DND-41 (cell line): ENCODE measurements around the gene SPTLC2.

ENCODE experiments used
- ATAC-seq: fragments of 200-7000 bp; cut with Tn5 transposase; 3 replicates; pipeline ENCODE4 v1.9.1; 2021; ENCODE audit warnings: low read depth; ENCODE audit not compliant: insufficient read depth
- DNase-seq: peaks from one replicate; pipeline ENCODE4 v3.0.0-alpha.2; 2020
- H2AFZ ChIP-seq: 2 replicates; pipeline ENCODE4 v1.6.0; 2012; ENCODE audit warnings: low read depth, low read length
- H3K27ac ChIP-seq: 2 replicates; pipeline ENCODE4 v1.5.1; 2012; ENCODE audit warnings: low read length, inconsistent platforms
- H3K27me3 ChIP-seq: fragments of 200-600 bp; sonication (generic); 2 replicates; pipeline ENCODE4 v1.6.0; 2012; ENCODE audit warnings: low read length, mild to moderate bottlenecking, inconsistent platforms; ENCODE audit not compliant: insufficient read depth, poor library complexity
- H3K36me3 ChIP-seq: 2 replicates; pipeline ENCODE4 v1.5.1; 2012; ENCODE audit warnings: low read length, inconsistent platforms; ENCODE audit not compliant: insufficient read depth
- H3K4me1 ChIP-seq: 2 replicates; pipeline ENCODE4 v1.5.1; 2012; ENCODE audit warnings: mild to moderate bottlenecking, low read length; ENCODE audit not compliant: insufficient read depth
- H3K4me2 ChIP-seq: 2 replicates; pipeline ENCODE4 v1.6.0; 2012; ENCODE audit warnings: mild to moderate bottlenecking, moderate library complexity, low read length, inconsistent platforms; ENCODE audit not compliant: insufficient read depth
- H3K4me3 ChIP-seq, 2 experiments: fragments of 200-600 bp in 1 of 2; shearing (Covaris generic) in 1 of 2; 2 replicates each; pipeline ENCODE4 v1.5.1; 2012 to 2016; ENCODE audit warnings: inconsistent platforms in 2 of 2, low read length in 2 of 2, mild to moderate bottlenecking in 2 of 2, low read depth in 1 of 2, moderate library complexity in 1 of 2
- H3K79me2 ChIP-seq: 2 replicates; pipeline ENCODE4 v1.6.0; 2012; ENCODE audit warnings: low read length, inconsistent platforms; ENCODE audit not compliant: insufficient read depth
- H3K9ac ChIP-seq: 2 replicates; pipeline ENCODE4 v1.6.0; 2012; ENCODE audit warnings: low read depth, mild to moderate bottlenecking, inconsistent platforms, low read length, moderate library complexity
- H3K9me3 ChIP-seq: 2 replicates; pipeline ENCODE4 v1.5.1; 2012; ENCODE audit warnings: low read length, moderate library complexity, mild to moderate bottlenecking, inconsistent platforms; ENCODE audit not compliant: insufficient read depth, severe bottlenecking
- H4K20me1 ChIP-seq: 2 replicates; pipeline ENCODE4 v1.6.0; 2012; ENCODE audit warnings: low read length; ENCODE audit not compliant: insufficient read depth
- EZH2 ChIP-seq: IDR thresholded peaks from 3 replicates; pipeline ENCODE4 v1.6.1; 2012; ENCODE audit warnings: borderline replicate concordance, low read depth, mild to moderate bottlenecking, moderate library complexity, low read length, inconsistent platforms; ENCODE audit not compliant: severe bottlenecking
- TF ChIP-seq, protein P1 (sequence below): IDR thresholded peaks from 2 replicates; pipeline ENCODE4 v1.5.1; 2012; ENCODE audit warnings: borderline replicate concordance, low read length, moderate library complexity, mild to moderate bottlenecking; ENCODE audit not compliant: poor library complexity, severe bottlenecking; ENCODE audit errors: extremely low read depth

SPTLC2 gene

DNA sequence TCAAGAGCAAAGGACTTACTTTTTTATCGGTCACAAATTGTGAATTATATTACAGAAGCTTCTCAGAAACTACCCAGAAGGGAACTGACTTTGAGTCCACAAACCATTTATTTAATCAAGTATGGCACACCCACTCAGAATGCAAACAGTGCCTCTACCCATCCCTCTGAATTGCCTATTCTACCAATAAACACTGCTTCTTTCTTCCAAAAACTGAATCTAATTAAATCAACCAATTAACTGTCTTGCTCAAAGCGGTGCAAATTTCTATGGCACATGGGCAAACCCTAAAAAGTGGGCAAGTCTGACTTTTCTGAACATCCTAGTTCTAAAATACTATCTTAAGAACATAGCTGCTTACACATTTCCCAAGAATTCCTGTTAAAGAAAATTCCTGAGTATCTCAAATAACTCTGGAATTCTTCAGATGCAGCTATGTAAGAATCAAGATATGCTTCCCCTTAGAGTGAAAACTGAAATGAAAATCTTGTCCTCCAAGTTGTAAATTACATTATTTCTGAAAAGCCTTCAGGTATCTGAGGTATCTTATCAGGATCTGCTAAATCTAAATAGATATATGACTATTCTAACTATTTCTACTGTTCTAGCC lies 4.3 kb downstream of the SPTLC2 start:
- no peak overlapping the region for H3K9ac ChIP-seq
- no peaks in the 10 kb centered on the region; the same call in 1 of the 2 replicates for H4K20me1 ChIP-seq
- H3K9me3 ChIP-seq = no peaks in the 10 kb centered on the region
- peaks cover 4% of the 10 kb centered on the region; the same call in 1 of the 2 replicates for H3K36me3 ChIP-seq
- no peak for ATAC-seq
- no peak overlapping the region for H2AFZ ChIP-seq
- TF ChIP-seq, protein P1, sequence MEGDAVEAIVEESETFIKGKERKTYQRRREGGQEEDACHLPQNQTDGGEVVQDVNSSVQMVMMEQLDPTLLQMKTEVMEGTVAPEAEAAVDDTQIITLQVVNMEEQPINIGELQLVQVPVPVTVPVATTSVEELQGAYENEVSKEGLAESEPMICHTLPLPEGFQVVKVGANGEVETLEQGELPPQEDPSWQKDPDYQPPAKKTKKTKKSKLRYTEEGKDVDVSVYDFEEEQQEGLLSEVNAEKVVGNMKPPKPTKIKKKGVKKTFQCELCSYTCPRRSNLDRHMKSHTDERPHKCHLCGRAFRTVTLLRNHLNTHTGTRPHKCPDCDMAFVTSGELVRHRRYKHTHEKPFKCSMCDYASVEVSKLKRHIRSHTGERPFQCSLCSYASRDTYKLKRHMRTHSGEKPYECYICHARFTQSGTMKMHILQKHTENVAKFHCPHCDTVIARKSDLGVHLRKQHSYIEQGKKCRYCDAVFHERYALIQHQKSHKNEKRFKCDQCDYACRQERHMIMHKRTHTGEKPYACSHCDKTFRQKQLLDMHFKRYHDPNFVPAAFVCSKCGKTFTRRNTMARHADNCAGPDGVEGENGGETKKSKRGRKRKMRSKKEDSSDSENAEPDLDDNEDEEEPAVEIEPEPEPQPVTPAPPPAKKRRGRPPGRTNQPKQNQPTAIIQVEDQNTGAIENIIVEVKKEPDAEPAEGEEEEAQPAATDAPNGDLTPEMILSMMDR = no peak
- no peak for TF ChIP-seq EZH2
- H3K4me2 ChIP-seq = no peak overlapping the region
- H3K27ac ChIP-seq = no peak overlapping the region
- H3K27me3 ChIP-seq = no peaks in the 10 kb centered on the region
- no peak for DNase-seq
- H3K79me2 ChIP-seq = peaks cover 68% of the 10 kb centered on the region
- H3K4me1 ChIP-seq = peaks cover 27% of the 10 kb centered on the region
- no peak overlapping the region for H3K4me3 ChIP-seq

DNA sequence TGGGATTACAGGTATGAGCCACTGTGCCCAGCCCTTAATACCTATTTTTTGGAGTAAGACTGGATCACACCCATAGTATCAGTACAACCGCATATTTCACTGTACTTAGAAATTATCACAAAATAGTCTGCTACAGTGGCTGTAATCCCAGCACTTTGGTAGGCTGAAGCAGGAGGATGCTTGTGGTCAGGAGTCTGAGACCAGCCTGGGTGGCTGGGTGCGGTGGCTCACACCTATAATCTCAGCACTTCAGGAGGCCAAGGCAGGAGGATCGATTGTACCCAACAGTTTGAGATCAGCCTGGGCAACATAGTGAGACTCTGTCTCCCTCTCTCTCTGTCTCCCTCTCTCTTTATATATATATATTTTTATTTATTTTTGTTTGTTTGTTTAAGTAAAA lies 5.9 kb downstream of the SPTLC2 start:
- Histone ChIP-seq H3K4me2 (no peak overlapping the region), H3K27ac (no peak overlapping the region), H3K9ac (no peak overlapping the region), H2AFZ (no peak overlapping the region), H3K79me2 (peaks cover 76% of the 10 kb centered on the region), H3K4me3 (no peak overlapping the region), H3K9me3 (no peaks in the 10 kb centered on the region), H3K27me3 (no peaks in the 10 kb centered on the region), H4K20me1 (no peaks in the 10 kb centered on the region; the same call in 1 of the 2 replicates), H3K4me1 (peaks cover 18% of the 10 kb centered on the region), H3K36me3 (peaks cover 4% of the 10 kb centered on the region; the same call in 1 of the 2 replicates)
- TF ChIP-seq, protein P1 = no peak
- no peak for TF ChIP-seq EZH2
- ATAC-seq = no peak
- DNase-seq = no peak

DNA sequence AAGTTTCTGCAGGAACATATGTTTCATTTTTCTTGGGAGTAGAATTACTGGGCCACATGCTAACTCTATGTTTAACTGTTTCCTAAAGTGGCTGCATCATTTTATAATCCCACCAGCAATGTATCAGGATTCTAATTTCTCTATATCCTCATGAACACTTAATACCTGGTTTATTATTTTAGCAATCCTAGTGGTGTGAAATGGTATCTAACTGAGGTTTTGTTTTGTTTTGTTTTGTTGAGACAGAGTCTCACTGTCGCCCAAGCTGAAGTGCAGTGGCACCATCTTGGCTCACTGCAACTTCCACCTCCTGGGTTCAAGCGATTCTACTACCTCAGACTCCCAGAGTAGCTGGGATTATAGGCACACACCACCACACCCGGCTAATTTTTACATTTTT lies 6.5 kb downstream of the SPTLC2 start:
- Histone ChIP-seq H3K79me2 (peaks cover 76% of the 10 kb centered on the region), H2AFZ (no peak overlapping the region), H4K20me1 (no peaks in the 10 kb centered on the region; the same call in 1 of the 2 replicates), H3K9me3 (no peaks in the 10 kb centered on the region), H3K4me2 (no peak overlapping the region), H3K4me3 (no peak overlapping the region), H3K4me1 (peaks cover 11% of the 10 kb centered on the region), H3K9ac (no peak overlapping the region), H3K27me3 (no peaks in the 10 kb centered on the region), H3K36me3 (peaks cover 4% of the 10 kb centered on the region; the same call in 1 of the 2 replicates), H3K27ac (no peak overlapping the region)
- DNase-seq (no peak), ATAC-seq (no peak)
- no peak for TF ChIP-seq EZH2
- TF ChIP-seq, protein P1 = no peak
